Karpas-422 (cell line): ENCODE measurements around the gene ADAP1. TPM values are rescaled to one million over a fixed set of nuclear protein-coding genes. Genes with fewer than 3 reads are reported as not detected.

Experiments used
- DNase-seq: peaks from one replicate; pipeline ENCODE4 v3.0.0-alpha.2; 2015
- H2AFZ ChIP-seq: fragments of 200-600 bp; sonication (generic); 2 replicates; pipeline ENCODE4 v1.6.1; 2014; ENCODE audit warnings: antibody characterized with exemption, low read length, mixed read lengths
- H3K27ac ChIP-seq: fragments of 200-600 bp; sonication (generic); 2 replicates; pipeline ENCODE4 v1.5.1; 2014; ENCODE audit warnings: mild to moderate bottlenecking, low read length, moderate library complexity
- H3K27me3 ChIP-seq: fragments of 200-600 bp; sonication (generic); 2 replicates; pipeline ENCODE4 v1.6.1; 2014; ENCODE audit warnings: low read length, mixed read lengths
- H3K36me3 ChIP-seq: fragments of 200-600 bp; sonication (generic); 2 replicates; pipeline ENCODE4 v1.6.1; 2014; ENCODE audit warnings: low read length, mixed read lengths; ENCODE audit not compliant: insufficient read depth
- H3K4me1 ChIP-seq: fragments of 200-600 bp; sonication (generic); 2 replicates; pipeline ENCODE4 v1.6.1; 2014; ENCODE audit warnings: mild to moderate bottlenecking, low read length, mixed read lengths
- H3K4me2 ChIP-seq: fragments of 200-600 bp; sonication (generic); 2 replicates; pipeline ENCODE4 v1.6.1; 2014; ENCODE audit warnings: low read length, low read depth, mild to moderate bottlenecking; ENCODE audit not compliant: poor library complexity, severe bottlenecking
- H3K4me3 ChIP-seq: fragments of 200-600 bp; sonication (generic); 2 replicates; pipeline ENCODE4 v1.5.1; 2014; ENCODE audit warnings: mild to moderate bottlenecking, antibody characterized with exemption, low read length, mixed read lengths
- H3K79me2 ChIP-seq: fragments of 200-600 bp; sonication (generic); 2 replicates; pipeline ENCODE4 v1.6.1; 2014; ENCODE audit warnings: mild to moderate bottlenecking, low read length, mixed read lengths
- H3K9ac ChIP-seq: fragments of 200-600 bp; sonication (generic); 2 replicates; pipeline ENCODE4 v1.6.0; 2014; ENCODE audit warnings: low read length
- H3K9me2 ChIP-seq: fragments of 200-600 bp; sonication (generic), shearing (Covaris generic); replicated peaks from 2 replicates; pipeline ENCODE4 v1.6.0; 2014; ENCODE audit warnings: mild to moderate bottlenecking, low read length, moderate library complexity; ENCODE audit not compliant: insufficient read depth
- H3K9me3 ChIP-seq: fragments of 300-700, 200-600 bp; sonication (generic); 2 replicates; pipeline ENCODE4 v1.6.1; 2014; ENCODE audit warnings: low read length, mixed read lengths
- H4K20me1 ChIP-seq: fragments of 200-600 bp; sonication (generic); 2 replicates; pipeline ENCODE4 v1.6.1; 2014; ENCODE audit warnings: mild to moderate bottlenecking, antibody characterized with exemption, low read length, low read depth; ENCODE audit not compliant: insufficient read depth
- total RNA-seq: library from RNA; depleted of rRNA; stranded (reverse); fragments of >200 nt; shearing (Covaris generic); gene quantifications from 2 replicates; pipeline ENCODE4 v1.2.3, GENCODE V29; 2014; ENCODE audit warnings: low replicate concordance

ADAP1 gene
- total RNA-seq, 1 experiment from 2014 or later = not detected

DNA sequence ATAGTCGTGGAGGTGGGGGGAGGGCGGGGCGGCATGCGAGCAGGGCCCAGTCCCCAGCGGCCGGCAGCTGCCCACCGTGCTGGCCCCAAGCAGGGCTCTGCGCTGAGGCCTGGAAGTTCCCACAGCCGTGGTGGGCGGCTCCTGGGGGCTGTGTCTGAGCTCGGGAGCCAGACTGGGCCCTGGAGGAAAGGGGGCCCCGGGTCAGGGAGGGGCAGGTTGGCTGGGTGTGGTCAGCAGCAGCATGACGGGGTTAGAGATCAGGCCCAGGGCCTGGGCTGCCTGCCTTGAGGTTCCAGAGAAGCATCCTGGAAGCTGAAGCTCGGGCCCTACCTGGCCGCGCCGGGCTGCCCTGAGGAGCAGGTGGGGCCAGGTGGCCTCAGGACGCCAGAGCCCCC lies 56.0 kb downstream of the ADAP1 start:
- Histone ChIP-seq H4K20me1 (peaks cover 5% of the 10 kb centered on the region; the same call in 1 of the 2 replicates), H3K9me3 (no peaks in the 10 kb centered on the region), H3K4me3 (no peak overlapping the region), H3K9ac (no peak overlapping the region), H3K4me2 (no peak overlapping the region), H3K27me3 (no peaks in the 10 kb centered on the region), H3K9me2 (no peaks in the 10 kb centered on the region), H3K79me2 (no peaks in the 10 kb centered on the region), H3K4me1 (no peaks in the 10 kb centered on the region), H2AFZ (no peak overlapping the region), H3K36me3 (no peaks in the 10 kb centered on the region; the same call in 1 of the 2 replicates), H3K27ac (no peak overlapping the region)
- no peak for DNase-seq

GRCh38 chr7:897771-898376 lies 56.6 kb downstream of the ADAP1 start:
- Histone ChIP-seq H4K20me1 (peaks cover 5% of the 10 kb centered on the region; the same call in 1 of the 2 replicates), H3K9me3 (no peaks in the 10 kb centered on the region)

DNA sequence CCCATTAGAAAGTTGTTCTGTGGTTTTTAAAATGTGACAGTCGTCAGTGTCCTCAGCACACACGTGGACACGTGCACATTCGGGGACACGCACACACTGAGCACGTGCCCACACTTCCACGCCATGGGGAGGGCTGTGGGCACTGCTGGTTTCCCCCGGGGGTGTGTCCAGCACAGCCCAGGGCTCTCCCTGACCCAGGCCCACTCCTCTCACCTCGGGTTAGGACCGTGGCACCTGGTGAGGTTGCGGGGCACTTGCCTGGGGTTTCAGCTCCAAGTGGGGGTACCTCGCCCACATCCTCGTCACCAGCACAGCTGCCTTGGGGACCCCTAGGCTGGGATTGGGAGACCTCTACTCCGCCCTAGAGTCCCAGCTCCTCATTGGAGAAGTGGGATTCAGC lies 57.4 kb downstream of the ADAP1 start:
- Histone ChIP-seq H3K9ac (no peak overlapping the region), H3K4me3 (no peak overlapping the region), H3K36me3 (peaks cover 2% of the 10 kb centered on the region; the same call in 1 of the 2 replicates), H3K4me1 (no peaks in the 10 kb centered on the region), H3K4me2 (no peak overlapping the region), H3K9me2 (no peaks in the 10 kb centered on the region), H4K20me1 (peaks cover 8% of the 10 kb centered on the region; the same call in 1 of the 2 replicates), H3K27me3 (no peaks in the 10 kb centered on the region), H2AFZ (no peak overlapping the region), H3K27ac (no peak overlapping the region), H3K79me2 (no peaks in the 10 kb centered on the region), H3K9me3 (no peaks in the 10 kb centered on the region)
- no peak for DNase-seq

More at GRCh38 chr7:897771-898376, 56.6 kb downstream of the ADAP1 start:
- Histone ChIP-seq H3K36me3 (peaks cover under 1% of the 10 kb centered on the region; the same call in 1 of the 2 replicates), H3K79me2 (no peaks in the 10 kb centered on the region), H3K27me3 (no peaks in the 10 kb centered on the region), H3K4me3 (no peak overlapping the region), H2AFZ (no peak overlapping the region), H3K4me1 (no peaks in the 10 kb centered on the region), H3K4me2 (no peak overlapping the region), H3K27ac (no peak overlapping the region), H3K9me2 (no peaks in the 10 kb centered on the region), H3K9ac (no peak overlapping the region)
- no peak for DNase-seq

- no peaks in the 10 kb centered on the region for H3K9me3 ChIP-seq
- H3K4me1 ChIP-seq = no peaks in the 10 kb centered on the region
- no peaks in the 10 kb centered on the region for H3K27me3 ChIP-seq
- H2AFZ ChIP-seq = no peak overlapping the region
- peaks cover 2% of the 10 kb centered on the region; the same call in 1 of the 2 replicates for H3K36me3 ChIP-seq
- H3K9me2 ChIP-seq = no peaks in the 10 kb centered on the region
- no peaks in the 10 kb centered on the region for H3K79me2 ChIP-seq
- no peak overlapping the region for H3K4me2 ChIP-seq
- DNase-seq = no peak
- peaks cover 8% of the 10 kb centered on the region; the same call in 1 of the 2 replicates for H4K20me1 ChIP-seq
- no peak overlapping the region for H3K27ac ChIP-seq
- H3K9ac ChIP-seq = no peak overlapping the region
- no peak overlapping the region for H3K4me3 ChIP-seq
These were observed 58.0 kb downstream of the ADAP1 start for GRCh38 chr7:896346-897075.

DNA sequence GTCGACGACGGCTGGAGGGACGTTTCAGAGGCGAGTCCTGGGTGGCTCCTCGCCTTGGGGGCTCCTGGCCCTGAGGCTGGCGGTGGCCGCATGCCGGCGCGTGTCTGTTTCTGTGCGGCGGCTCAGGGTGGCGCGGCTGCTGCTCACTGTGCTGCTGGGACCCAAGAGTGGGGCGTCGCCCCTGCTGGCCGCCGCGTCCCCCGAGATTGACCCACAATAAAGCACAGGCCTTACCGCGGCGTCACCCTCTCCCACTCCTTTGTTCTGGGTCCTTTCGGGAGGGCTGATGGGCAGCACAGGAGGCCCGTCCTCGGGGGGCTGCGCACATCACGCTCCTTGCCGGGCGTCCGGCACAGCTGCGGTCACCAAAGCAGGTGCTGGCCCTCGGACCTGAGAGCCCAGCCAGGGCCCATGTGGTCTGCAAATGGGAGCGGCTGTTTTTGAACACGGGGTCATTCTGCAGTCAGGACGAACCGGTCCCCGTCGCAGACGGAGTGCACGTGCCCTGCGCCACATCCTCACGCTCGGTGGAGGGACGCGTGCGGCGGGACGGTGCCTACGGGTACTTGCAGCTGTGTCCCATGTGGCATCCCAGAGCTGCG lies 58.9 kb downstream of the ADAP1 start:
- no peaks in the 10 kb centered on the region for H3K27me3 ChIP-seq
- H3K79me2 ChIP-seq = no peaks in the 10 kb centered on the region
- DNase-seq = no peak
- no peaks in the 10 kb centered on the region for H3K4me1 ChIP-seq
- no peak overlapping the region for H2AFZ ChIP-seq
- no peaks in the 10 kb centered on the region for H3K9me2 ChIP-seq
- H3K4me3 ChIP-seq = no peak overlapping the region
- peaks cover 2% of the 10 kb centered on the region for H3K36me3 ChIP-seq
- no peak overlapping the region for H3K4me2 ChIP-seq
- H3K9ac ChIP-seq = no peak overlapping the region
- no peaks in the 10 kb centered on the region for H3K9me3 ChIP-seq
- no peak overlapping the region for H3K27ac ChIP-seq
- H4K20me1 ChIP-seq = 0 out of 2 replicates have a peak, but pooled peaks cover 3% of the 10 kb centered on the region

- Histone ChIP-seq H3K9me2 (no peaks in the 10 kb centered on the region), H3K27me3 (no peaks in the 10 kb centered on the region), H3K9me3 (no peaks in the 10 kb centered on the region), H3K4me3 (no peak overlapping the region), H4K20me1 (0 out of 2 replicates have a peak, but pooled peaks cover 3% of the 10 kb centered on the region), H3K36me3 (peaks cover 2% of the 10 kb centered on the region), H3K9ac (no peak overlapping the region), H3K4me2 (no peak overlapping the region), H3K4me1 (no peaks in the 10 kb centered on the region), H3K27ac (no peak overlapping the region), H3K79me2 (no peaks in the 10 kb centered on the region), H2AFZ (no peak overlapping the region)
- no peak for DNase-seq
These were observed 59.5 kb downstream of the ADAP1 start for GRCh38 chr7:894927-895450.

DNA sequence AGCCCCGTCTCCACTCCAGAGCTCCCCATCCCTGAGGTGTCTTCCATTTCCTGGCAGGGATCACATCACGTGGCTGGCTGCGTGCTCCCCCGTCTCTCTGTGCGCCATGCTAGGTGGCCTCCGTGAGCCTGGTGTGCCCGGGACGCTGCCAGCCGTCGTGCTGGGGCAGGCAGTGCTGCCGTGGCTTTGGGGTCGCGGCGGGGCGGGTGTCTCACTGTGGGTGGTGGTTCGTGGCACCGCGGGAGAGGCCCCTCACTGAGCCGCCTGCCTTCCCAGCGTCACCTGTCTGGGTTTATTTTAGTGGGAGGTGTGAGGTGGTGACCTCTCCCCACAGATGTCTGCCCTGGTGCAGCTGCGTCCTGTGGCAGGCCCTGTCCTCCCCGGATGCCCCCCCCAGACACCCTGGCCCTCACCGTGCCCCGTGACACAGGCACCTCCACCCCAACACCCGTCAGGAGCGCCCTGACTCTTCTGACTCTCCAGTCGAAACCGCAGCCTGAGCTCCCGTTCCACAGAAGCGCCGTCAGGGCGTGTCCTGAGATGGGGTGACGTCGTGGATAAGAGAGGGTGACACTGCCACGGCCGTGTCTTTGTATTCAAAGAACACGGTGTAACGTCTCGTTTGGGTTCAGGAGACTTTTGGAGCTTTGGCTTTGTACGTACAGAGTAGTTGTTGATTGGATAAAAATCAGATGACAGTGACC lies 60.2 kb downstream of the ADAP1 start:
- H3K9ac ChIP-seq = no peak overlapping the region
- DNase-seq = no peak
- no peak overlapping the region for H3K4me3 ChIP-seq
- H3K9me2 ChIP-seq = no peaks in the 10 kb centered on the region
- H3K27me3 ChIP-seq = no peaks in the 10 kb centered on the region
- H3K36me3 ChIP-seq = peaks cover 2% of the 10 kb centered on the region
- H4K20me1 ChIP-seq = 0 out of 2 replicates have a peak, but pooled peaks cover 3% of the 10 kb centered on the region
- no peak overlapping the region for H3K4me2 ChIP-seq
- H2AFZ ChIP-seq = no peak overlapping the region
- no peak overlapping the region for H3K27ac ChIP-seq
- H3K79me2 ChIP-seq = no peaks in the 10 kb centered on the region
- no peaks in the 10 kb centered on the region for H3K4me1 ChIP-seq
- H3K9me3 ChIP-seq = no peaks in the 10 kb centered on the region
